Panc1 (cell line): ENCODE results near the gene COMMD8.

Experiments used
- CTCF ChIP-seq: fragments of 450-650 bp; IDR thresholded peaks from 2 replicates; pipeline ENCODE4 v1.5.1; 2017; ENCODE audit warnings: mild to moderate bottlenecking
- POLR2AphosphoS5 ChIP-seq: IDR thresholded peaks from 2 replicates; pipeline ENCODE4 v1.6.1; 2012; ENCODE audit warnings: mild to moderate bottlenecking, low read depth, low read length, moderate library complexity

DNA sequence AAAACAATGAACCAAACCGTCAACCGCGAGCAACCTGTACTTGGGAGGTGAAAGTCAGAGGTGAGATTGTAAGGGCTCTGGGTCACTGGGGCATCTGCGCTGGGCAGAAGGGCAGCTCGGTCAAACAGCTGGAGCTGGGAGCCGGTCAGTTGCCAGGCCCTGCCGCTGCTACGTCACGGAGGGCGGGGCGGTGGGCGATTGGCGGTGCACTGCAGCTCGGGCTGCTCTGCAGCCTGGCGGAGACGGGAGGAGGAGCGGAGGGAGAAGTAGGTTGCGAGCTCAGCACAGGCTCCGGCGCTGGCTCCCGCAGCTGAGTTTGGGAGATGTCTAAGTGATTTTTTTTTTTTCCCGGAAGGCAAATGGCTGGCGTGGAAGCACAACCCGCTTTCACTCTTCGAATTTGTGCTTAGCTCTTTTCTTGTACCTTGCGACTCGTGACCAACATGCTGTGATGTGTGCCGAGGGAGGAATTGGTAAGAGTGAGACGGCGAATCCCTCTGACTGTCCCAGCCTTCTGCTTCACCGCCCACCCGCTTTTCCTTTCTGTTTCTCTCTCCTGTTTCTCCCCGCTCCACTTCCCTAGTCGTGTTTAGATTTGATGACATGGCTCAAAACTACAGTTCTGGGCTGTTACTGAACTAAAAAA lies 21.7 kb upstream of the COMMD8 start, which contains the start of gene ATP10D:
- TF ChIP-seq CTCF (no peak), POLR2AphosphoS5 (peak; percentile 73; the same call in 1 of the 2 replicates)
